GM21737 (cell line): ENCODE data around the gene ATRAID.
"Not testable (repeated sequence)": the region's sequence is repeated elsewhere in the genome, so short reads cannot be mapped to it uniquely, and the experiment has no call there.

Source experiments
- ATAC-seq: cut with Tn5 transposase; IDR thresholded peaks from one replicate; pipeline ENCODE4 v1.9.1; 2021; ENCODE audit warnings: mild to moderate bottlenecking, moderate library complexity; ENCODE audit not compliant: unreplicated experiment

The ATRAID gene

GRCh38 chr2:27191070-27191829 is 20.6 kb upstream of the ATRAID start:
- ATAC-seq = no peak

GRCh38 chr2:27194538-27195354 is 17.1 kb upstream of the ATRAID start:
- ATAC-seq = no peak

- not testable (repeated sequence) for ATAC-seq
Measured at GRCh38 chr2:27195799-27196198, 16.0 kb upstream of the ATRAID start.

- not testable (repeated sequence) for ATAC-seq
Measured at GRCh38 chr2:27198068-27198467, 13.8 kb upstream of the ATRAID start.

GRCh38 chr2:27198627-27199026 is 13.2 kb upstream of the ATRAID start:
- no peak for ATAC-seq

- ATAC-seq = no peak
Measured at GRCh38 chr2:27199241-27199640, 12.6 kb upstream of the ATRAID start.

GRCh38 chr2:27201675-27202074 is 10.2 kb upstream of the ATRAID start:
- no peak for ATAC-seq

GRCh38 chr2:27202854-27203253 is 9.0 kb upstream of the ATRAID start:
- ATAC-seq = no peak

- ATAC-seq = no peak
Measured at GRCh38 chr2:27203741-27204140, 8.1 kb upstream of the ATRAID start.

GRCh38 chr2:27204566-27204965 is 7.3 kb upstream of the ATRAID start:
- ATAC-seq = no peak

- ATAC-seq = no peak
Measured at GRCh38 chr2:27205206-27205605, 6.6 kb upstream of the ATRAID start.

GRCh38 chr2:27206346-27206745 is 5.5 kb upstream of the ATRAID start:
- no peak for ATAC-seq

- ATAC-seq = no peak
Measured at GRCh38 chr2:27208486-27209050, 3.3 kb upstream of the ATRAID start.

- no peak for ATAC-seq
Measured at GRCh38 chr2:27209621-27210401, 2.0 kb upstream of the ATRAID start.

GRCh38 chr2:27211241-27211942 is 449 bp upstream of the ATRAID start:
- ATAC-seq = no peak

- peak; percentile 5 for ATAC-seq
Measured at GRCh38 chr2:27212626-27213471, 1.0 kb downstream of the ATRAID start.

GRCh38 chr2:27214941-27215340 is 3.1 kb downstream of the ATRAID start:
- ATAC-seq = no peak

- no peak for ATAC-seq
Measured at GRCh38 chr2:27216416-27217137, 4.7 kb downstream of the ATRAID start.
